Hepatocyte (in vitro differentiated cells): Measurements from ENCODE around the gene EEF1AKMT2.

Source experiments
- EZH2 ChIP-seq: fragments of 200-600 bp; sonication (generic); IDR thresholded peaks from 2 replicates; pipeline ENCODE4 v1.6.1; 2016; ENCODE audit warnings: antibody characterized with exemption, mild to moderate bottlenecking, borderline replicate concordance
- EZH2phosphoT487 ChIP-seq: fragments of 200-600 bp; sonication (generic); IDR thresholded peaks from one replicate; pipeline ENCODE4 v1.6.1; 2018; ENCODE audit warnings: antibody characterized with exemption, mild to moderate bottlenecking, low read depth, moderate library complexity; ENCODE audit not compliant: unreplicated experiment, severe bottlenecking
- TF ChIP-seq, protein P1 (sequence below): fragments of 200-600 bp; sonication (generic); IDR thresholded peaks from 2 replicates; pipeline ENCODE4 v1.5.1; 2016; ENCODE audit warnings: antibody characterized with exemption, mild to moderate bottlenecking; ENCODE audit not compliant: poor library complexity

DNA sequence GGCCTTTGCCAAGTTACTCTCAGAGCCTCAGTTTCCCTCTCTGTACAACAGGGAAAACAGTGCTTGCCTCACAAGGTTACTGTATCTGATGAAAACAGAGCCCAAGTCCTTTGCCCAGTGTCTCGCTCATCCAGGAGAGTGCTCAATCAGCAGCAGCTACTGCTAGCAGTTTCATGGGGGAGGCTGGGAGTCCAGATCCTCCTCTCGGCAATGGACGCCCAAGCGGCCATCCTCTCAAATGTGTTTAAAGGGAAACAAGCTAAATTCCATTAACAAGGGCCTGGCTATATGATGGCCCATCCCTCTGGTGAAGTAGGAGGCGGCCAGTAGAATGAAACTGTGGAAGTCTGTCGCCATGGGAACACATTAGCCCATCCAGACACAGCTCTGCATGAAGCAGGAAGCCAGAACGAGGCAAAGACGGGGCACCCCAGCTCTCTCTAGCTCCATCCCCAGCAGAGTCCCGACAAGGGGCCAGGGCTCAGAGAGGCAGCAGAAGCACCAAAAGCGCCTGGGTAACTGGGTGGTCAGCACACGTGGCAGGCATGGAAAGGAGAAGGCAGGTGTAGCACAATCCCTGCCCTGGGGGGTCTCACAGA is 82.7 kb downstream of the EEF1AKMT2 start:
- TF ChIP-seq EZH2 (no peak), EZH2phosphoT487 (no peak)
- TF ChIP-seq, protein P1, sequence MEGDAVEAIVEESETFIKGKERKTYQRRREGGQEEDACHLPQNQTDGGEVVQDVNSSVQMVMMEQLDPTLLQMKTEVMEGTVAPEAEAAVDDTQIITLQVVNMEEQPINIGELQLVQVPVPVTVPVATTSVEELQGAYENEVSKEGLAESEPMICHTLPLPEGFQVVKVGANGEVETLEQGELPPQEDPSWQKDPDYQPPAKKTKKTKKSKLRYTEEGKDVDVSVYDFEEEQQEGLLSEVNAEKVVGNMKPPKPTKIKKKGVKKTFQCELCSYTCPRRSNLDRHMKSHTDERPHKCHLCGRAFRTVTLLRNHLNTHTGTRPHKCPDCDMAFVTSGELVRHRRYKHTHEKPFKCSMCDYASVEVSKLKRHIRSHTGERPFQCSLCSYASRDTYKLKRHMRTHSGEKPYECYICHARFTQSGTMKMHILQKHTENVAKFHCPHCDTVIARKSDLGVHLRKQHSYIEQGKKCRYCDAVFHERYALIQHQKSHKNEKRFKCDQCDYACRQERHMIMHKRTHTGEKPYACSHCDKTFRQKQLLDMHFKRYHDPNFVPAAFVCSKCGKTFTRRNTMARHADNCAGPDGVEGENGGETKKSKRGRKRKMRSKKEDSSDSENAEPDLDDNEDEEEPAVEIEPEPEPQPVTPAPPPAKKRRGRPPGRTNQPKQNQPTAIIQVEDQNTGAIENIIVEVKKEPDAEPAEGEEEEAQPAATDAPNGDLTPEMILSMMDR = no peak
